Measurements from ENCODE around the gene UQCRQ. TPM values are rescaled to one million over a fixed set of nuclear protein-coding genes. Genes with fewer than 3 reads are reported as not detected.

The UQCRQ gene
- total RNA-seq: 100 to 1,000 TPM; 273 to 566 (median 326) TPM

- Histone ChIP-seq H3K9me3 (no peaks in the 10 kb centered on the region), H3K27me3 (no peaks in the 10 kb centered on the region), H3K27ac (peak within 1 kb of the TSS; percentile 83 to 93 (median 88)), H3K36me3 (peaks cover 0 to 25% of the 10 kb centered on the region in 2 donors), H3K4me1 (peaks cover 27 to 31% of the 10 kb centered on the region in 2 donors), H3K4me3 (peak within 1 kb of the TSS; percentile 63 to 92 (median 85))
- intact Hi-C loops (cut with DNase I; ENCODE audit: low total_unique reads): loop anchor here (1.0 to 5.0 kb wide), 3 partner anchors 36 to 186 kb away; partner anchors contain the start of genes AFF4, HSPA4 and SHROOM1
- TF ChIP-seq POLR2A (IDR thresholded peaks at IDR 0.05) (peak; percentile 91 to 93), CTCF (IDR thresholded peaks at IDR 0.05 in 4 of 5, conservative IDR thresholded peaks at IDR 0.05 in 1 of 5) (no peak)
- DNase-seq (peak; percentile 95 to 96), ATAC-seq (peak; percentile 99)
- in situ Hi-C loops (cut with MboI; ENCODE audit: low sequenced_read_pairs in 4 of 4): loop anchor here in 2 of 4 donors (25.0 kb wide), 1 partner anchor 479 kb away; no protein-coding TSS in a partner anchor
Observed at GRCh38 chr5:132866342-132867045, at the start of gene UQCRQ, which contains the start of gene GDF9. Gene UQCRQ (plus strand): TSS chr5:132866642. CDS start chr5:132866882, 240 bp downstream. Gene GDF9 (minus strand): TSS chr5:132866469. CDS start chr5:132864533, 1,936 bp downstream.

- no peak for DNase-seq
- Histone ChIP-seq H3K36me3 (no peaks in the 10 kb centered on the region), H3K4me1 (peaks cover 0 to 12% of the 10 kb centered on the region in 2 donors), H3K27ac (no peak overlapping the region), H3K27me3 (peaks cover 12 to 23% (median 21%) of the 10 kb centered on the region in 3 donors), H3K4me3 (no peak overlapping the region), H3K9me3 (no peaks in the 10 kb centered on the region)
- no peak for ATAC-seq
- TF ChIP-seq POLR2A (IDR thresholded peaks at IDR 0.05) (no peak), CTCF (IDR thresholded peaks at IDR 0.05 in 4 of 5, conservative IDR thresholded peaks at IDR 0.05 in 1 of 5) (no peak)
- intact Hi-C loops (cut with DNase I; ENCODE audit: low total_unique reads) (no loop called here), in situ Hi-C loops (cut with MboI; ENCODE audit: low sequenced_read_pairs in 4 of 4) (loop anchor here in 2 of 4 donors (25.0 kb wide), 1 partner anchor 280 kb away; the partner anchor contains the start of gene IL5 (in 2 of the 2))
Observed at GRCh38 chr5:132817011-132817410, 49.4 kb upstream of the UQCRQ start.

GRCh38 chr5:132819468-132819867, 47.0 kb upstream of the UQCRQ start:
- peaks cover 0 to 3% of the 10 kb centered on the region in 2 donors for H3K4me1 ChIP-seq
- no peaks in the 10 kb centered on the region for H3K36me3 ChIP-seq
- in situ Hi-C loops (cut with MboI; ENCODE audit: low sequenced_read_pairs in 4 of 4): loop anchor here in 2 of 4 donors (25.0 kb wide), 1 partner anchor 282 kb away; the partner anchor contains the start of gene IL5 (in 2 of the 2)
- DNase-seq: no peak
- no peak for TF ChIP-seq POLR2A (IDR thresholded peaks at IDR 0.05)
- TF ChIP-seq CTCF (IDR thresholded peaks at IDR 0.05 in 4 of 5, conservative IDR thresholded peaks at IDR 0.05 in 1 of 5): no peak
- H3K9me3 ChIP-seq: no peaks in the 10 kb centered on the region
- intact Hi-C loops (cut with DNase I; ENCODE audit: low total_unique reads): no loop called here
- H3K27me3 ChIP-seq: peaks cover 0 to 3% (median 0%) of the 10 kb centered on the region in 3 donors
- no peak for ATAC-seq
- no peak overlapping the region for H3K4me3 ChIP-seq
- no peak overlapping the region for H3K27ac ChIP-seq

GRCh38 chr5:132820162-132820754, 46.2 kb upstream of the UQCRQ start:
- Histone ChIP-seq H3K4me1 (peaks cover 0 to 3% of the 10 kb centered on the region in 2 donors), H3K36me3 (no peaks in the 10 kb centered on the region), H3K27me3 (no peaks in the 10 kb centered on the region), H3K9me3 (no peaks in the 10 kb centered on the region), H3K27ac (no peak overlapping the region), H3K4me3 (no peak overlapping the region)
- ATAC-seq (peak; percentile 76 to 92), DNase-seq (peak; percentile 65 to 78)
- intact Hi-C loops (cut with DNase I; ENCODE audit: low total_unique reads): loop anchor here (2.0 to 5.0 kb wide), 4 partner anchors 73 to 435 kb away; partner anchors contain the start of genes CCNI2, IL13 and KIF3A
- peak; percentile 66 to 89 (median 82) for TF ChIP-seq CTCF (IDR thresholded peaks at IDR 0.05 in 4 of 5, conservative IDR thresholded peaks at IDR 0.05 in 1 of 5)
- no peak for TF ChIP-seq POLR2A (IDR thresholded peaks at IDR 0.05)
- in situ Hi-C loops (cut with MboI; ENCODE audit: low sequenced_read_pairs in 4 of 4): loop anchor here in 3 of 4 donors (10.0 to 25.0 kb wide), 2 partner anchors 75 to 283 kb away; partner anchors contain the start of genes IL5 (in 2 of the 3) and CCNI2 (in 1 of the 3)
